ENCODE measurements around the gene WSCD2.
"Not testable (repeated sequence)": the region's sequence is repeated elsewhere in the genome, so short reads cannot be mapped to it uniquely, and the experiment has no call there.

WSCD2 gene

DNA sequence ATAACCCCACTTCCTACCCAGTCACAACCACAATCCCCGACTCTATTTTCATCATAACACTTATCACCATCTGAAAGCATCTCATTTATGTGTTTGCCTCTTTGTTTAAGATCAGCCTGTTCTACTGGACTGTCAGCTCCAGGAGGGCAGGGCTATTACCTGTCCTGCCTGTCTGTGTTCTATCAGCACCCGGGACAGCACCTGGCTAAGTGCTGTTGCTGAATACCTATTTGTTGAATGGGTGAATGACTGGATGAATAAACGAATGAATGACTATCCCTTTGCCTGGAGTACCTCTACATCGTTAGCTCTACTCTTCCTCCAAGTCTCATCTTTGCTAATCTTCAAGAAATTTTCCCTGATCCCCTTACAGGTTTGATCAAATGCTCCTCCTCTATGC is 69.0 kb downstream of the WSCD2 start:
- no peak for DNase-seq (ENCODE audit: low read depth)

- no peak for DNase-seq (ENCODE audit: low read depth)
Observed at GRCh38 chr12:108199106-108199505, 70.0 kb downstream of the WSCD2 start.

- DNase-seq (ENCODE audit: low read depth) = no peak
Observed at GRCh38 chr12:108201808-108202207, 72.7 kb downstream of the WSCD2 start.

GRCh38 chr12:108204117-108204987 is 75.3 kb downstream of the WSCD2 start:
- DNase-seq (ENCODE audit: low read depth) = no peak

DNA sequence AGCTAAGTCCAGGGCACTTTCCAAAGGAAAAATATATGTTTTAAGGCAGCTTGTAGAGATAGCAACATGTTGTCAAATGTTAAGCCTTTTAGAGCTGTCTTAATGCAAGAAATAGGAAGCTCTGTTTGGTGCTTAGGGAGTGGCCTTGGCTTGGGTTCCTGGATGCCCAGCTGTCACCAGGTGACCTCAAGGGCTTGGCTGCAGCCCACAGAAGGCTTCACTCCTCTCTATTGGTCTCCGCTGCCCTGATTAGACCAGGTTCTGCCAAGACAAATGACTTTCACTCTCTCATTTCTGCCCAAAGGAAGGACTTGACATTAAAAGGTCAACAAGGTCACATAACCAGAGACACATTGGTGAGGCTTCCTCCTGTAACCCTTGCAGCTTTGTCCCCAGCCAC is 76.8 kb downstream of the WSCD2 start:
- DNase-seq (ENCODE audit: low read depth) = no peak

DNA sequence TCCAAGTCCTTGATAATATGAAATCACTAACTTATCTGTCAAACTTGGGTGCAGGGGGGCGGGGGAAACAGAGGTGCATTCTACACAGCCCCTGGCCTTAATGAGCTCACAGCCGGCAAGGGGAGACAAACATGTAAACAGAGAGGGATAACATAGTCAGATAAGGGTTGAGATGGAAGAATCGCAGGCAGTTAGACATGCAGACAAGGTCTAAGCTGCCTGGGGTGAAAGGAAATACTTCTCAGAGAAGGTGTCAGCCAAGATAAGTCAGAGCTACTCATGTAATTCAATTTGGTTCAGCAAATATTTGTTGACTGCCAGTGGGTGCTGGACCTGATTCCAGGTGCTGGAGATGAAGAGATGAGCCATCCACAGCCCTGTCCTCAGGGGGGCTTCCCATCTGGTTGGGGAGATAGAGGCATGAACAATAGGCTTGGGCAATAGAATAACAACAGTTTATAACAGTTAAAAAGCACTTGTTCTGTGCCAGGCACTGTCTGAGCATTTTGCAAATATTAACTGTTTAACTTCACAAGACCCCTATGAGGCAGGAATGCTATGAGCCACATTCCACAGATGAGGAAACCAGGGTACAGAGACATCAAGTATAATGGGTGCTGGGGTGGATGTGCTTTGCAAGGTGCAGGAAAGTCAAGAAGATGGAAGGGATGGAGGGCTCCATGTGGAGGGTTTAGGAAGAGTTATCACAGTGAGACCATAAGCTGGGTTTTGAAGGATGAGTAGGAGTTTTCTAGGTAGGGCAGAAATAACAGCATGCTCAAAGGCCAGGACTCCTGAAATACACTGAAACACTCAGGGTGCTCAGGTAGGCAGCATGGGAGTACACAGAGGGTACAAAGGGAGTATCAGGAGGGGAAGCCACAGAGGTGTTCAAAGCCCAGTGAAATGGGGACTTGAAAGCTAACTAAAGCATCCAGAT is 79.0 kb downstream of the WSCD2 start:
- no peak for DNase-seq (ENCODE audit: low read depth)

DNA sequence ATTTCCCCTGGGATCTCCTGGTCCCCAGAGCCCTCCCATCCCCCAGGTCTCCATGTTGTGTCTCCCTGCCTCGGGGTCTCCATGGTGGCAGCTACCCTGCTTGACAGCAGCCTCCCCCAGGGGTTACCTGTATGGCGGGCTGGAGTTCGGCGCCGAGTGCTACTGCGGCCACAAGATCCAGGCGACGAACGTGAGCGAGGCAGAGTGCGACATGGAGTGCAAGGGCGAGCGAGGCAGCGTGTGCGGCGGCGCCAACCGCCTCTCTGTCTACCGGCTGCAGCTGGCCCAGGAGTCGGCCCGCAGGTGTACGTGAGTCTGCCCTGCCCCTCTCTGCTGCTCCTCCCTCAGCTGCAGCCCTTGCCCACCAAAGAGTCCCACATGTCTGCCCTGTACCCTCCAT is 80.9 kb downstream of the WSCD2 start:
- no peak for DNase-seq (ENCODE audit: low read depth)

GRCh38 chr12:108211157-108211556 is 82.1 kb downstream of the WSCD2 start:
- DNase-seq (ENCODE audit: low read depth) = no peak

DNA sequence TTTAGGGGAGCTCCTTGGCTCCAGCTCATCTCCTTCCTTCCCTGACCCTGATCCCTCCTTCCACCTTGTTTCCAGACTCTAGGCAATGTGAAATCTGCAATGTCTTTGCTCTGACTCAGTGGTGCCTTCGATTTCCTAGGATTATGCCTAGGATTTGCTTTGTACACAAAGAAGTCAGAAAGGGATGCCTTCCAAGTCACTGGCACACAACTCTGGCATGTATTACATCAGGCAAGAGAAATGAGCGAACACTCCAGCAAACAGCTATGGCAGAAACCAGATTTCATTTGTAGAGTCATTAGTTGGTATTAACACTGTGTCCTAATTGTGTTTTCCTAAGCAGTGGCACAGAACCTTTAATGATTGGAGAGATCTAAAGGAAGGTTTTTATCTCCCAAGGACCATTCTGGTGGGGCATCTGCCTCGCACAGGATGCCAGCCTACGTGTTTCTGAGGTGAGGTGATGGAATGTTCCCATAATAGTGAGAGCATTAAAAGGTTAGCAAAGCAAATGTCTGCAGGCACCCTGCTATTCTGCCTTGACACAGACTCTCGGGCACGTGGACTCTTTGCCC is 84.9 kb downstream of the WSCD2 start:
- no peak for DNase-seq (ENCODE audit: low read depth)

DNA sequence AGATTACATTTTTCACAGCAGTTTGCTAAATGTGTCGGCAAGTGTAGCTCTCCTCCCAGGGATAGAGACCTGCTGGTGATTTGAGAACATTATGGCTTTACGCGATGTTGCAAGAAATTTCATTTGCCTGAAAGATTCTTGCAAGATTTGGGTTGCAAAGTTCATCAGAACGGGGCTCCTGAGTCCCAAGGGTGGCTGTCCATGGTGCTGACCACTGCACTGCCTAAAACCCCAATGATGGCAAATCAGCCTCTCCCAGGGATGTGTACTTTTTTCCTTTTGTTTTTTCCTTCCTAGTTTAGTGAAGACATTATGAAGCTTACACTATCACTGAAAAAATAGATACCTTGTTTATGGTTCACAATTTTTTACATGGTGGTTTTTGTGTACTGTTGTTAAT is 85.4 kb downstream of the WSCD2 start:
- no peak for DNase-seq (ENCODE audit: low read depth)

DNA sequence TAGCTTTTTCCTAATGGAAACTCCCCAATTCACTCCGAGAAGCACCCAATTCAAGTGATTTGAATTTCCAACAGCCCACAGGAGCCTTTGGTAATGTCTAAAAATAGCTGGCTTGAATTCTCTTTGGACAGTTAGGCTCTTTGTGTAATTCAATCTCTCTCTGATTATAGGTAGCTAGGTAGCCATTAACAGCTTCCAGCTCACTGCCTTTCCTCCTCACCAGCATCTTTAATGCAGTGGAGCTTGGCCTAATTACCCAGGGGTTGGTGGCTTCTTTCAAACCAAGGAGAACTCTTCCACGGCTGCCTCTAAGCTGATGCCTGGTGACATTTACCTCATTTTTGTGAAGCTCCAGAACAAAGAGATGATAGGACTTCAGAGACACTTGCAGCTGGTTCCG is 86.4 kb downstream of the WSCD2 start:
- DNase-seq (ENCODE audit: low read depth) = no peak

DNA sequence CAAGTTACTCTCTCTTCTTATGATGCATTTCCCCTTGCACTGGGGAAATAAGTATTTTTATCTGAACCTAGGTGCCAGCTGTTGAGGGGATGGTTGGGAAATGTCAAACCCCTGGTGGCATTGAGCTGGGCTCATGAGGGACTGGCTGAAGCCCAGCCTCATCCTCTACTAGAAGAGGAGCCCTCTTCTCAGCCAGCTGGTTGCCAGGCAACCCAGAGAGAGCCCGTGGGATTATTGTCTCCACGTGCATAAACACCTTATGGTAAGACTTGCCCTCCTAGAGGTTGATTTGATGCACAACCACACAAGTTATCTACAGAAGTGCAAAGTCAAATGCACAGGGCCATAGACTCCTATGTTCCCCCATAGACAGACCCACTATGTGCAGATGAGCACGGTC is 89.8 kb downstream of the WSCD2 start:
- no peak for DNase-seq (ENCODE audit: low read depth)

- not testable (repeated sequence) for DNase-seq (ENCODE audit: low read depth)
Observed at GRCh38 chr12:108225101-108225500, 96.0 kb downstream of the WSCD2 start.

DNA sequence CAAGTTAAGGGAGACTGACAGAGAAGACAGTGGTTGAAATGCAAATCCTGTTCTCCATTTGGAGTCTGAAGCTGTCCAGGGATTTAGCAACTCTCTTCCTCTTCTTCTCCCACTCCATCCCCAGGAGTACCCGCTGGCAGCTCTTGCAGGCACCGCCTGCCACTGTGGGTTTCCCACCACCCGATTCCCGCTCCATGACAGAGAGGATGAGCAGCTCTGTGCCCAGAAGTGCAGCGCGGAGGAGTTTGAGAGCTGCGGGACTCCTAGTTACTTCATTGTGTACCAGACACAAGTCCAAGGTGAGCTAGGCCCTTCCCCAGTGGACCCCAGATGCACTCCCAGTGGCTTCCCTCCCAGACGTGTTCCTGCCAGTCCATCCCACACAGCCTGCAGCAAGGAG is 97.8 kb downstream of the WSCD2 start:
- no peak for DNase-seq (ENCODE audit: low read depth)

DNA sequence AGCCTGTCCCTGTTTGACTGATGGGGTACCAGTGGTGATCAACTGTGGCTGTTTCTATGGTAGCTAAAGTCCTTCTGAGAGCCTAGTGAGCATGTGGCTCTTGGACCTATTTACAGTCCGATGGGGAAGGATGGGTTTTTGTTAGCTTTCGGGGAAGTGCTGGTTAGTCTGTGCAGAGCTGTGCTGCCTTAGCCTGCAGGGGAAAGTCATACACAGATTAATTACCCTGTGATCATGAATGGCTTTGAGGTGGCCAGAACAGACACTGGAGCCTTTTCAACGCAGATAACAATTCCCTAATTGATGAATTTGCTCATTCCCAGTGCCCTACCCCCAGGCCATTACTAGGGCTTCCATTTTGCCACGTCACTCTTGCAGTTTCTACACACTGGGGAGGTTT is 99.7 kb downstream of the WSCD2 start:
- DNase-seq (ENCODE audit: low read depth) = no peak

DNA sequence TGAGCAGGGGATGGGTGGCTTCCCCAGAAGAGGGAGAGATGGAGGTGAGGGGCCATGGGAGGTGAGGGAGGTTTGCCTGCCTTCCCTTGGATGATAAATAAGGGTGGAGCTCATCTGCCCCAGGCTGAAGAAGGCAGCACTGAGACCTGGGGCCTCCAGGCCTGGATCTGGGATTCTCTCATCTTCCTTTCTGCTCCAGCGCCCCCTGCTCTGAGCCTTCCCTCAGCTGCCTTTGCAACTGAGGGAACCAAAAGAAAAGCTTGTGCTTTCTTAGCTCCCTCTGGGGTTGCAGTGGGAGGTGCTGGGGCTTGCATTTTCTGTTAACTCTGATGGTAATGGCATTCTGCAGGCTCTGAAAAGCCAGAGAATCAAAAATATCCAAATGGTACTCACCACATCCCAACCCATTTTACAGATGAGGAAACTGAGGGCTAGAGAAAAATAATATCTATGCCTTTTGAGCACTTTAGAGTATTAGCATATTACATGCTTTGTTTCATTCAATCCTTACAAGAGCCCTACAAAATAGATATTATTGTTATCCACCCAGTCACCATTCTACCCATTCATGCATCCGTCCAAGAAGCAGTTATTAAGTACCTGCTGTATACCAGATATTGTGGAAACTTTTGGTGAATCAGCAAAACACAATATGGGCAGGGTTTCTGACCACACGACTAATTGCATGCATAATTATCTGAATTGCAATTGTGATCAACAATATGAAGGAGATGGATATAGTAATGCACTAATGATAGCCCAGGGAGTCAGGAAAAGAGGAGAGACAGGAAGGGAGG is 102.2 kb downstream of the WSCD2 start:
- no peak for DNase-seq (ENCODE audit: low read depth)

GRCh38 chr12:108231909-108232434 is 102.9 kb downstream of the WSCD2 start:
- no peak for DNase-seq (ENCODE audit: low read depth)

GRCh38 chr12:108232565-108232964 is 103.5 kb downstream of the WSCD2 start:
- no peak for DNase-seq (ENCODE audit: low read depth)

GRCh38 chr12:108234158-108234557 is 105.1 kb downstream of the WSCD2 start:
- no peak for DNase-seq (ENCODE audit: low read depth)

GRCh38 chr12:108235197-108235984 is 106.3 kb downstream of the WSCD2 start:
- no peak for DNase-seq (ENCODE audit: low read depth)

DNA sequence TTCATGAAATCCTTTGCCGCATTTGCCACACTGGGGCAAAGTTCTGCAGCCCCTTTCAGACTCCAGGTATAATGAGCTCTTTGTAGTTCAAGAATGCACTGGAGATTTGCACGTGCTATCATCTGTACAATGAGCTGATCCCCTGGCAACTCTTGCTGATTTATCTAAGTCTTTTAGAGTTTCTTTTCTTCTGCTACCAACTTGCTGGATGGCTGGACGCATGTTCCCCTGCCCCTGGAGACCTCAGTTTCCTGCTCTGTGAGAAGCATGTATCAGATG is 106.8 kb downstream of the WSCD2 start:
- DNase-seq (ENCODE audit: low read depth) = no peak
